Measurements from ENCODE around the gene SLC38A6. TPM values are rescaled to one million over a fixed set of nuclear protein-coding genes. Genes with fewer than 3 reads are reported as not detected.

The SLC38A6 gene
- total RNA-seq, 1 experiment from 2014 or later = 6.0 TPM

DNA sequence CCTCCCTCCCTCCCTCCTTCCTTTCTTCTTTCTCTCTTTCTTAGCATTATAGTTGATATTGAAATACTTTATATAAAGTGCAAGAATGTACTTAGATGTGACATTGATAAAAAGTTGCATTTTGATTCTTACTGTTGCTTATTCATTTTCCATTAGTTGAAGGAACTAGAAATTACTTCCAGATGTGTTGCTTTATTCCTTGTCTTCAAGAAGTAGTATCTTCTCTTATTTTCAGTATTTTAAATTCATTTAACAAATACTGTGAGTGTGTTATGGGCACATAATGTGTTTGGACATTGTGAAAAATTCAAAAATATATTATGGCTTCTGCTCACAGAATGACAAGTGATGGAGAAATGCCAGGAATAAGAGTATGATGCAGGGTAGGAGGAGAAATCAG lies 45.7 kb upstream of the SLC38A6 start:
- Histone ChIP-seq H4K5ac (ENCODE audit: insufficient read length, low read depth, low read length) (no peak overlapping the region), H4K91ac (ENCODE audit: insufficient read length, low read depth, low read length) (no peak overlapping the region), H3K14ac (ENCODE audit: insufficient read depth, low read length) (no peak overlapping the region), H3K4me1 (ENCODE audit: insufficient read depth, low read length) (no peaks in the 10 kb centered on the region), H3K23me2 (ENCODE audit: insufficient read length, low read depth, low read length, poor library complexity, severe bottlenecking) (no peaks in the 10 kb centered on the region), H3K27ac (ENCODE audit: insufficient read length, low read depth, low read length) (no peak overlapping the region), H4K20me1 (ENCODE audit: control insufficient read depth, insufficient read depth, insufficient read length) (no peaks in the 10 kb centered on the region), H2BK20ac (ENCODE audit: low read depth, low read length, poor library complexity, severe bottlenecking) (no peak overlapping the region), H3K18ac (ENCODE audit: insufficient read length, low read depth, low read length) (no peak overlapping the region), H2BK12ac (ENCODE audit: insufficient read length, low read depth, low read length) (no peak overlapping the region), H4K8ac (replicated peaks; ENCODE audit: insufficient read length, low read depth, low read length) (no peak overlapping the region), H3K79me2 (ENCODE audit: insufficient read depth, low read length) (no peaks in the 10 kb centered on the region), H2AK5ac (ENCODE audit: insufficient read length, low read length) (no peak overlapping the region), H3K56ac (ENCODE audit: insufficient read length, low read depth, low read length) (no peak overlapping the region), H3T11ph (ENCODE audit: low read length) (no peak overlapping the region), H3K4ac (ENCODE audit: low read depth, low read length) (no peak overlapping the region), H2BK15ac (ENCODE audit: low read depth, low read length) (no peak overlapping the region), H3K4me2 (ENCODE audit: insufficient read depth, insufficient read length, low read length) (no peak overlapping the region), H3K9me3 (ENCODE audit: control insufficient read depth, low read depth, low read length) (no peaks in the 10 kb centered on the region), H3K23ac (ENCODE audit: insufficient read length, low read depth, low read length) (no peak overlapping the region), H3K79me1 (ENCODE audit: insufficient read depth, low read depth, low read length, poor library complexity, severe bottlenecking) (no peaks in the 10 kb centered on the region), H2BK120ac (ENCODE audit: low read depth, low read length, poor library complexity, severe bottlenecking) (no peak overlapping the region), H2AFZ (ENCODE audit: low read length) (no peak overlapping the region), H2BK5ac (ENCODE audit: insufficient read length, low read length) (no peak overlapping the region), H3K27me3 (ENCODE audit: insufficient read depth, low read length) (no peaks in the 10 kb centered on the region), H3K9ac (ENCODE audit: extremely low read depth, insufficient read length, low read length) (no peak overlapping the region)
- no peak overlapping the region for H3K4me3 Mint-ChIP-seq
- DNase-seq = no peak
- no peaks in the 10 kb centered on the region for H3K9me3 Mint-ChIP-seq
- peaks cover 12% of the 10 kb centered on the region in 2 experiments; a peak in 3 of 4 replicates for H3K4me1 Mint-ChIP-seq
- H3K36me3 Mint-ChIP-seq (ENCODE audit: insufficient read depth in 1 of 3, low read depth in 3 of 3) = no peaks in the 10 kb centered on the region
- no peaks in the 10 kb centered on the region; the same call in 1 of the 2 replicates for H3K27me3 Mint-ChIP-seq (ENCODE audit: low read depth)
- TF ChIP-seq, protein P1, sequence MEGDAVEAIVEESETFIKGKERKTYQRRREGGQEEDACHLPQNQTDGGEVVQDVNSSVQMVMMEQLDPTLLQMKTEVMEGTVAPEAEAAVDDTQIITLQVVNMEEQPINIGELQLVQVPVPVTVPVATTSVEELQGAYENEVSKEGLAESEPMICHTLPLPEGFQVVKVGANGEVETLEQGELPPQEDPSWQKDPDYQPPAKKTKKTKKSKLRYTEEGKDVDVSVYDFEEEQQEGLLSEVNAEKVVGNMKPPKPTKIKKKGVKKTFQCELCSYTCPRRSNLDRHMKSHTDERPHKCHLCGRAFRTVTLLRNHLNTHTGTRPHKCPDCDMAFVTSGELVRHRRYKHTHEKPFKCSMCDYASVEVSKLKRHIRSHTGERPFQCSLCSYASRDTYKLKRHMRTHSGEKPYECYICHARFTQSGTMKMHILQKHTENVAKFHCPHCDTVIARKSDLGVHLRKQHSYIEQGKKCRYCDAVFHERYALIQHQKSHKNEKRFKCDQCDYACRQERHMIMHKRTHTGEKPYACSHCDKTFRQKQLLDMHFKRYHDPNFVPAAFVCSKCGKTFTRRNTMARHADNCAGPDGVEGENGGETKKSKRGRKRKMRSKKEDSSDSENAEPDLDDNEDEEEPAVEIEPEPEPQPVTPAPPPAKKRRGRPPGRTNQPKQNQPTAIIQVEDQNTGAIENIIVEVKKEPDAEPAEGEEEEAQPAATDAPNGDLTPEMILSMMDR (conservative IDR thresholded peaks at IDR 0.05) = no peak
- H3K27ac Mint-ChIP-seq = no peak overlapping the region
